ENCODE measurements around the gene UBE2E1. TPM values are rescaled to one million over a fixed set of nuclear protein-coding genes. Genes with fewer than 3 reads are reported as not detected.

The UBE2E1 gene
- total RNA-seq, 1 donor from 2014 or later, result 107 TPM

DNA sequence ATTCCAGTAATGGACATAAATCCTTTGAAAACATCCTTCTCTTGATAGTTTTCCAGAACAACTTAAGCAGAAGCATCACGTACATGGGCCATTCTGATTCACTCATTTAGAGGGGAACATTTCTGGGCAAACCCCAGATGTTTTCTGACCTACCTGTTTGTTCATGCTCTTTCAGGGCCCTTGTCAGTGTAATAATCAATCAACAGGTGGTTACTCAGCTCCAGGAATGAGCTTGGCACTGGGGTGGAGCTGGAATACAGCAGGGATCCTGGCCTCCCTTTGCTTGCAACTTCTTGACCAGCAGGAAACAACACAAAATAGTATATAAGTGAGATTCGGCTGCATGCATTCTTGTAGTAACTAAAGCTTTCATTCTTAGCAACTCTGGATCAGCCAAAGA, 9.2 kb upstream of the UBE2E1 start:
- DNase-seq, result no peak

DNA sequence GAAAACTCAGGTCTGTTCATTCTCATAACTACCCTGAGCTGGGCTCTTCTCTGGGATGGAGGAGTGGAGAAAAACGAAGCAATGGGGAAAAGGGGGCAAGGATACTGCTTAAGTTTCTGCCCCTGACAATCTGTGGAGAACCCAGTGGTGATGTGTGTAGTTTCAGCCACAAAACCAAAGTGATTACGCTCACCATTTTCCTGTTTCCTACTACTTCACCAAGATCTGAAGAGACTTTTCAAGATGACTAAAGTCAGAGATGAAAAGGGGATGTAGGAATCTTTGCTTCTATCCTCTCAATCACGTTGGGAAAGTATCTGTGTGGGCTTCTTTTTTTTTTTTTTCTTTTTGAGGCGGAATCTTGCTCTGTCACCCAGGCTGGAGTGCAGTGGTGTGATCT, 8.3 kb upstream of the UBE2E1 start:
- DNase-seq, result no peak

DNA sequence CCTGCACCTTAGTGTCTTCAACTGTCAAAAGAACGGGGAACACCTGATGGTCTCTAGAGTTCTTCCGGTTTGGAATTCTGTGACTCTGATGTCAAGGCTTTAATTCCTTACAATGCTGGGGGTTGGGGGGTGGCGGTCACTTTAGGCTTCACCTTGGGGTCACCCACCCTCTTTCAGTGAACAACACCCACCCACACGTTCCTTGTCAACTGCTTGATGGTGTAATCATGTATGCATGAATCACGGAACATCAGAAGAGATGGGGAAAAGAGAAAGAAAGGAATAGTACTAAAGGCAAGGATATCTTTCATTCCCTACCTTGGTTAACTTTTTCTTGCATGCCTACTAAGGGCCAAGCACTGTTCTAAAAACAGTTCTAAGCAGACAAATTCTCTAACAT, 7.3 kb upstream of the UBE2E1 start:
- DNase-seq, result no peak

DNA sequence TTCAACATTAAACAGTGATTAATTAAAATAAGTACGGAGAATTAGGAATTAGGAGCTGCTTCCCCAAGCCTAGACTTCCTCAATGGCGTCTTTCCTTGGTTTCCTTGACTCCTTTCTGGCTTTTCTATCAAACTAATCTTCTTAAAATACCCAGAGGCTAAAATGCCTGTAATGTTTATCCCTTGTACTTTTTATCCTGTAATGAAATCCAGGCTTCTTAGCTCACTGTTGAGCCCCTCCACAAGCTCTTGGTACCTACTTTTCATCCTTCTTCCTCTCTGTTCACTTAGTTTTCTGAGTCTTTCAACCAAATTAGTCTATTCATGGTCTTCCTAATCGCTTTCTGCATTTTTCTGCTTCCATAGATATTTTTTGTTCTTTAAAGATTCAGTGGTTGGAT, 6.9 kb upstream of the UBE2E1 start:
- DNase-seq, result no peak

DNA sequence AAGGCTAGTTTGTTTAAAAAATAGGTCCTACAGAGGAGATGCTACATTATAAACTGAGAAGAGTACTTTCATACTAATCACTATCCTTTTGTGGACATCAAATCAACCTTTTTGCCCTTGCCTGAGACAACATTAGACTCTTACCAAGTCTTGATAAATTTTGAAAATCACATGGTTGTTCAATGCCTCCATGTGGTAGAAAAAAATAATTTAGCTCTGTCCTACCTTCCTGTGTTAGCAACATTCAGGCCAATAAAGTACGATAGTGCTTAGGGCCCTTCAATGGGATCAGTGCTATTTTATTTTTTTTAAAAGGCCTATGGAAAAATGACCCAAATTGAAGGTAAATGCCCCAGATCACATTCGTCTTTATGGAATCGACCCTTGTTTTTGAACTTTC, 5.0 kb upstream of the UBE2E1 start:
- no peak for DNase-seq

DNA sequence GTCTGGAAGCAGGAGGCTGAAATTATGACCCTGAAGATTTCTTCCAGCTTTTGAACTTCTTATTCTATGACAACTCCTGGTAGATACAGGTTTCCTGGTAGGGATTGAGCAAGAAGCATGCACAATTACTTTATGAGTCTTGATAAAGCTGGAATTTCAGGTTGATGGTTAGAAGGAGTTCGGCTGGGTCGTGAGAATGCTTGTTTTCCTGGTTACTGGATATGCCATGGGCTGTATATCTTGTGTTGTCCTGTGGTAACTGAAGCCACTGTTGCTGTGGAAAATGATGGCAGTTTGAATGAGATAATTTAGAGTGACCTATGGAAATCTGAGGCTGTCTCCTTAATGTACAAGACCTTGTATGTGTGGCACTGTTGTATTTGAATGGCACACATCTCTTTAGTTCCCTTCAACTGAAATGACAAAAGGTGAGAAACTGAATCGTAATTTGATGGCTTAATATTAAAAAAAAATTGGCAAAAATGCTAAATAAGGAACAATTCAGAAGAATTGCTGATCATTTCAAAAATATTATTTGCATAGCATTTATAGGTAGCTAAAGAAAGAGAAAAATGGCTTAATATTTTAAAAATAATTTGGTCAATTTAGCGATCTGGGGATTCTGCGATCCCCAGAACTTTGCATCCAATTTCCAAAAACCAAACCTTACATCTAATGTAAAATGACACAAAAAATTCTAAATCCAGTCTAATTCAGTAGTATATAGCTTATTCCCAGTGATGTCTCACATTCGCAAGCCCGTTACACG, 1.1 kb upstream of the UBE2E1 start:
- DNase-seq, result no peak

DNA sequence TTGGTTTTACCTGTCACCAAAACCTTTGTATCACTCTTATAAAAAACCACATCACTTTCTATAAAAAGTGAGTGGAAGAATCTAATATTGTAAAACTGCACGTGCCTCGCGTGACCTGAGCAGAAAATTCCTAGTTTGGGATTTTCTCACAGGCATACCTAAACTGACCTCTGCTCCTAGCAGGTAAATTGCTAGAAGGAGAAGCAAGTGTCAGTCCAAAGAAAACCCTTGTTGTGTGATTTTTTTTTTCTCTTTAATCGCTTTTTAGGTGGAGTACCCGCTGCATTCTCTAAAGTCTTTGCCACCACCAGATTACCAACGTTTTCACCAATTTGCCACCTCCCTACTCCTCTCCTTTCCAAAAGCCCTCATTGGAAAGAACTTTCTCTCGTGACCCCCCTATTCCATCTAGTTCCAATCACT, 534 bp upstream of the UBE2E1 start:
- DNase-seq, result no peak

DNA sequence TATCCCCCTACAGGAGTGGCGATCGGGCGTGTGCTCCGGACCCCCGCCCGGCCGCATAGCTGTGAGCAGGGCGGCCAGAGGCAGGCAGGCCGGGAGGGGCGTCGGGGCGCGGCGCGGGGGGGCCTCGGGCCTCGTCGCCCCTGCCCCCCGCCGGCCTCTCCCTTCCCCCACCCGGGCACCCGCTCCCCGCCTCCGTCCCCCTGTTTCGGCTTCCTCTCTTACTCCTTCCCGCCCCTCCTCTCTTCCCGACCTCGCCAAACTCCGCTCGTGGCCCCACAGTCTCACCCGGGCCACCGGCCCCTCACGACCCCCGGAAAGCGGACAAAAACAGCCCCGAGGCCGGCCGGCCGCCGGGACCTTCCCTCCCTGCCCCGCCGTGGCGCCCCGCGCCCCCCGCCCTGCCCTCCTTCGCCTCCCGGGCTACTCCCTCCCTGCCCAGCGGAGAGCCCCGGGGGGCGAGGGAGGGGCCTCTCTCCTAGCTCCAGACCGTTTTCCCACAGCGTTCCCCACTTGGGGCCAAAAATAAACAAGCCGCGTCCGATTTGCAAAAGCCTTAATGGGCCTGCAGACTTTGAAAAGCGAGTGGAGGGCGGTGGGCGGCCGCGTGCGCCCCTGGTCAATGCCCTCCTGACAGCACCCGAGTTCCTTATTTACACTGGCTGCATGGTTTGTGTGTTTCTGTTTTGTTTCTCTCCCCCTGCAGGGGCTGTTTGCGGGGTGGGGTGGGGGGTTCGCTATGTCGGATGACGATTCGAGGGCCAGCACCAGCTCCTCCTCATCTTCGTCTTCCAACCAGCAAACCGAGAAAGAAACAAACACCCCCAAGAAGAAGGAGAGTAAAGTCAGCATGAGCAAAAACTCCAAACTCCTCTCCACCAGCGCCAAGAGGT, 1.0 kb downstream of the UBE2E1 start:
- DNase-seq, result no peak

DNA sequence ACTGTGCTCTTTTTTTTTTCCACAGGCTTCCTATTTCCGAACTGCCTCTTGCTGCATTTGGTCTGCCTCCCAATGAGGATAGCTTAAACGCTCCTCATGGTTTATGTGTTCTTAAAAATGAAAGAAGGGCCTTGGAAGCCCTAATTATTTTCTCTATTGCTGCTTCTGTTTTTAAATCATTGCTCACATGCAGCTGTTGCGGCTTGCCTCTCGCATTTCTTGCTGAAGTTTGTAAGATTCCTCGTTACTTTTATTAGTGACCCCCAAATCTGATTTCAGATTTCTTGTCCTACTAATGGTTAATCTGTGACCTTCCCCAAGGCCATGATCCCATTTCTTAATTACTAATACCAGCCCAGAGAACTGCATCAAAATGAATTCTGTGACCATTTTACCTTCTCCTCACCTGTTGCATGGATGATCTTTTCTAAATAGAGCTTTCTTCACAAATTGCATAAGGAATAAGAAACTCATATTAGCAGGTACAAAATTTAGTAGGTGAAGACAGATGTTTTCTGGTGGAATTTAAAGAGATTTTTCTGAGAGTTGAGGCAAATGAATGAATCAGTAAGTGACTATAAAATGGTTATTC, 1.8 kb downstream of the UBE2E1 start:
- DNase-seq, result no peak

DNA sequence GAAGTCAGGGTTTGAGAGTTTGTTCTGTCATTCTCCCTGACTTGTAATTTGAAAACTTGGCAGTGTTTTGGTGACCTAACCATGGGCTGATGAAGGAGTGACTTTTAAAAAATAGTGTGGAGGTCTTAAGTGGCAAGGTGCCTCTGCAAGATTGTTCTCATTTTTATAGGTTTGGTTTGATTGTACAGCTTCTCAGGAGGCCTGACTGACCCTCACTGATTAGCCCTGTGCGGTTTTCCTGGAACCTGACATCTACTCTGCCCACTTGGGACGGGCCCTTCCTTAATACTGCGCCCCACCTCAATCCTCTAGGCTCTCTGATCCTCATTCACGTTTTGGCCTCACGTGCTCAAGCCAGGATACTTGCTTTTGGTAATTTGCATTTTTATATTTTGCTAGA, 2.8 kb downstream of the UBE2E1 start:
- no peak for DNase-seq

DNA sequence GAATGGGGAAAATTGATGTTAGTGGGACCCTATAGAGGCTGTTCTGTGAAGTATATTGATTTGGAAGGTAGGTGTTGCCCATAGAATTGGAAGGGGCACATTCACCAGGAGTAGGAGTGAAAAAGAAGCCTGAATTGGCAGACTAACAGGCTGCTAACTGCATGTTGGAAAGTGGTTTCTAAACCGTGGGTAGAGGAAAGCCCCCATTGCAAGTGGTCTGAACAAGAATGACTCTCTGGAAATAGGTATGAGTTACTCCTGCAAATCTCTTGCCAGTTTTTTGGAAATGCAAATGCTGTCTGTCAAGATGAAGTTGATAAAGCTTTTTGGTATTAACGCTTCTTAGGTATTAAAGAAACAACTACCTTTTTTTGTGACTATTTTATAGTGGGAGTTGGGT, 3.5 kb downstream of the UBE2E1 start:
- no peak for DNase-seq

DNA sequence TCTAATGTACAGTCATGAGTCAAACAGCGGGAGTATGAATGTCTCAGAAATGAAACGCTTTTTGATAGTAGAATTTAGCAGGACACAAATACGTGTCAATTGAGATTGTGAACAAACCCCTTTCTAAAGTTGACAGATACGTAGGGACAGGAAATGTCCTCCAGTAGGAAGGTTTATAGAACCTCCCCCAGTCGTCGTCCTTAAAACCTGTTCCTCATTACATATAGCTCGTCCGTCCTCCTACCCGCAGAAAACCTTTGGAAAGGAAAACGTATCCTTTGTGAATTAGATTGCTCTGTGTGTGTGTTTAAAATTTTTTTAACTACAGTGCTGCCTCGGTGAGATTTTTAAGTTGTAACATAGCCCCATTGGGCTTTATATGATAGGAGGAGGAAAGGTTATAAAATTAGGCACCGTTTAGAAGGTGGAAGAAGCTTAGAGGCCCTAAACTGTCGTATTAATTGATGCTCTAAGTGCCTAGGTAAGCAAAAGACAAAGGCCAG, 4.1 kb downstream of the UBE2E1 start:
- DNase-seq, result no peak

DNA sequence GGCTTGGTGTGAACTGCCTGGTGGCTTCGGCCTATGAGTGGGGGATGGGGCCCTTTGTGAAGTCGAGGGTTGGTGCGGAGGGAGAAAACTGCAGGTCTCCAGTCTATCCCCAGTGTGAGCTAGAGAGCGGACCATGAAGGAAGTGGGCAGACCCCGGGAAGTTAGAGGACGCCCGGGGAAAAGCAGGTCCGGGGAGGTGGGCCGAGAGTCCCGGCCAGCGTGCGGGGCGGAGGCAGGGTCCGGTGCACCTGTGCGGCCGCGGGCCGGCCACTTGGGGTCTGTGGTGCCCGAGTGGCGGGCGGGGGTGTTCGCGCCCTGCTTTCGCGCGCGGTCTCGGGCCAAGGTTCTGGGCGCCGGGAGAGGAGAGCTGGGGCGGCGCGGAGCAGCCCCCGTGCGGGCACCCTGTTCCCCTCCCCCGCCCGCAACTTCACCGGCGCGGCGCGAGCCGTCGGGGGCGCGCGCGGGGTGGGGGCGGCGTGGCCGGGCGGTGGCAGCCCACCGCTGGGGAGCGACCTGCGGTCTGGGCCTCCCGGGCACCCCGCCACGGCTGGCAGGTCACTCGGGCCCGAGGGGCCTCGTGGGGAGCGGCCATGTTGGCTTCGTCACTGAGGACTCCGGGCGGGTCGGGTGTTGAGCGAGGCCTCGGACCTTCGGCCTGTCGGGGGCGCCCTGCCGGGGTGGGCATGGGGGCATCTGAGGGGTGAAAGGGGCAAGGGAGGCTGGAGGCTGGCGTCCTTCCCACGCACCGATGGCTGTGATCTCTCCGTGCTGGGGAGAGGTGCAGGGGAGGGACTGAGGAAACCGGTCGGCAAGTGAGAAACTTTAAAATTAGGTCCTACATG, 4.8 kb downstream of the UBE2E1 start:
- no peak for DNase-seq

DNA sequence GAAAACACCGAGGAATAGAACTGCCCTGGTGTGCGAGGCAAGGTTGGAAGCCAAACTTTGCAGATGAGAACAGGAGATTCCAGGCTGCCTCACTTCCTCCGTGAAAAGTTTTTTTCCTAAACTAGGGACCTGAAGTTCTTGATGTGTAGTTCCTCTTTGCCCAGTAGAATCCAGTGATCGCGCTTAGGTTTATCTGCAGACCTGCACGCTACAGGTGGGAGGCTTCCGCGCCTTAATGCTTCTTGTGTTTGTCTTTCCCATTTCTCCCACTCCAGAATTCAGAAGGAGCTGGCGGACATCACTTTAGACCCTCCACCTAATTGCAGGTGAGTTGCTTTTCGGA, 5.4 kb downstream of the UBE2E1 start:
- no peak for DNase-seq

DNA sequence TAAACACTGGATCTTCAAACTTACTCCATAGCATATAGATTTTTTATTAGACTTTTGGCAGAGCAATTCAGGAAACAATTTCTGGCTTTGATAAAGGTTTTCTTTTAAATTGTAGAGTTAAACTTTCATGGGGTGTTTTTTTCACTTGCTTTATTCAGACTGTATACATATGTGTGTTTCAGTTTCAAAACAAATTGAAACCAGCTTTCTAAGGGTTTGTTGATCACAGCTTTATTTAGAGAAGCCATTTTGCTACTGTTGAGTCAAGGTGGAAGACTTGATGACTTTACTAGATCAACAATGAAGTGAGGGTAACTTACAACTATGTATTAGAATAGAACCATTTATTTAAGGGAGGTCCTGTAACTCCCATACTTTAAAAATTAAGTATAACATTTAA, 6.2 kb downstream of the UBE2E1 start:
- DNase-seq, result no peak

DNA sequence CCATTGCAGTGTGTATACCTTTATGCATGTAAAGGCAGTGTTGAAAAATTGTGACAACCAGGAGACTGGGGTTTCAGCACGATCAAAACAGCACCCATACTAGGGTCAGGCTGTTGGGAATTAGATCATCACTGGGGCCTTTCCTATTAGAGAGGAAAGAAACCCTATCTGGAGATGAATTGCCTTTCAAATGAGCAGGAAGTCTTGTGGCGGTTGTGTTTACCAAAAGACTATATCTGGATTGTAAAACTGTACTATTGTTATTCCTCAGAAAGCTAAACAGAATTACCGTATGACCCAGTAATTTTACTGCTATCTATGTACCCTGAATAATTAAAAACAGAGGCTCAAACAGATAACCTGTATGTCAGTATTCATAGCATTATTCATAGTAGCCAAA, 10.1 kb downstream of the UBE2E1 start:
- no peak for DNase-seq

DNA sequence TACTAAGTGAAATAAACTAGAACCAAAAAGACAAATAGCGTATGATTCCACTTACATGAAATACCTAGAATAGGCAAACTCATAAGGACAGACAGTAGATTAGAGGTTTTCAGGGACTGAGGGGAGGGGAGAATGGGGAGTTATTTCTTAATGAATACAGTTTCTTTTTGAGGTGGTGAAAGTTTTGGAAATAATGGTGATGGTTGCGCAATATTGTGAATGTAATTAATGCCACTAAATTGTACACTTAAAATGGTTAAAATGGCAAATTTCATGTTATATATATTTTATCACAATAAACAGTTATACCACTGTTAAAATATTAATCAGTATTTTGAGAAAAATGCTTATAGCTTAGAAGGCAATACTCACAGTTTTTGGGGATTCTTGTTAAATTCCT, 11.0 kb downstream of the UBE2E1 start:
- no peak for DNase-seq

DNA sequence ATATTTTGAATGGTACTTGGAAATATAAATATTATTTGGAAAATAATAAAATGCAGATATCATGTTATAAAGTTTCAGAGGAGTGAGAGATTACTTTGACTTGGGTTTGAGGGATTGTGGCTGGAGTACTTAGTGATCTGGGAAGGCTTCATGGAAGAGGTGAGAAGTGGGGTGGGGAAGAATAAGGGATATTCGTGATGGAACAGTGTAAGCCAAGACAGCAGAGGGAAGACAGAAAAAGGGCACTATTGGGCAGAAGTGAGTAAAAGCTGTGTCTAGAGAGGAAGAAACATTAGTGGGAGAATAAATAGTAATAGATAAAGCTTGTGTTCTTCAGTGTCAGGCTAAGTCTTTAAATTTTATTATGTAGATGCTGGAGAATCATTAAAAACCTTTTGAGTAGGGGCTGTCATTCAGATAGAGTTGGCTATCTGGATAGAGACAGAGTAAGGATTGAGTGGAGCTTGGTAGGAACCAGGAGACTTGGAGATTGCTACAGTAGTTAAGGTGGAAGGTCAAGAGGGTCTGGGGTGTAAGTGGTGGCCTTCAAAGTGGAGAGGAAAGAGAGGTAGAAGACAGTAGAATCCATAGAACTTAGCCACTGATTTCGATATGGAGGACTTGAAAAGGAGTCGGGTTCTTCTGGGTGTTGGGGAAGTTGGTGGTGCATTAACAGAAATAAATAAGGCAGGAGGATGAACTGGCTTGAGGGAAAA, 11.9 kb downstream of the UBE2E1 start:
- DNase-seq, result no peak

DNA sequence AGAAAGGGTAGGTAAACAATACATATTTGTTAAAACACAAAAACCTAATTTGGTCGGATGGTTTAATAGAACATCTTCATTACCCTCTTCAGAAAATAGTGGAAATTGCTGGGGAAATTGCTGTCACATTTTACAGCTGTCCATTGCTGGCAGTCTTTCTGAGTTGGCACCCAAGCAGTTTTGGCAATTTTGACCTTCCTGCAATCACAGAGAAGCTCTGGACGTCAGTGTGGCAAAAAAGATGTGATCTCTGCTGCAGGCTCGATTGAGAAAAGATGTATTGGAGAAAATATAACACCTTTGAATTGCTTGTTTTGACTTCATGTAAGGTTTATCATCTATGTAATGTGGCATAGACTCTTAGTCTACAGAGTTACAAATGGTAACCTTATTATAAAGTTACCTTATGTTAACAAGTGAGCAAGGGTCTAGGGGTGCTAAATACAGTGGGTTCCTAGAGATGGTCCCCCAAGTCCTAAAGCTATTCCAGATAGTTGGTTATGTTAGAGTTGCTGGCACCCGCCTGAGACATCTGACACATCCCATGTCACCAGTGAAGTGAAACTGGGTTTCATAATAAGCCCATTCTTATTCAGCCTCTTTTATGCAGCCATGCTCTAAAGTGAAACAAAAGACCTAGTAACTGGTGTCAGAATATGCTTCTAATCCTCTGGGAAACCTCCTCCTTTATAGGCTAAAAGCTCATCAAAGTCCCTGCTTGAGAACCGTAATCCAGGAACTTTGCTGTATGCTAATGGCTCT, 14.0 kb downstream of the UBE2E1 start:
- DNase-seq, result peak; percentile 27

DNA sequence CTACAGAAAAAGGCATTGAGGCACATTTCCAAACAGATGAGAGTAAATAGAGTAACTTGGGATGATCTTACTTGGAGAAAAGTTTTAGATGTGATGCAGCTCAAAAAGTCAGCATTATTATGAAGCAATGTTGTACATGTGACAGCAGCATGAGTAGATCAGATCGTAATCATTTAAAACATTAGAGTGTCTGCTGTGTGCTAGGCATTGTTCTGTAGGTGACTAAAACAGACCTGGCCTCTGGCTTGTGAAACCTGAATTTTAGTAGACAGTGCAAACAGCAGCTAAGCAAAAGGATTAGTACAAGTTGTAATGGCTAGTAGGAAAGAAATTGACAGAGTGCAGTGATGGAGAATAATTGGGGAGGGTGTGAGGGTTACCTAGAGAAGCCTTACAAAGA, 15.1 kb downstream of the UBE2E1 start:
- no peak for DNase-seq

DNA sequence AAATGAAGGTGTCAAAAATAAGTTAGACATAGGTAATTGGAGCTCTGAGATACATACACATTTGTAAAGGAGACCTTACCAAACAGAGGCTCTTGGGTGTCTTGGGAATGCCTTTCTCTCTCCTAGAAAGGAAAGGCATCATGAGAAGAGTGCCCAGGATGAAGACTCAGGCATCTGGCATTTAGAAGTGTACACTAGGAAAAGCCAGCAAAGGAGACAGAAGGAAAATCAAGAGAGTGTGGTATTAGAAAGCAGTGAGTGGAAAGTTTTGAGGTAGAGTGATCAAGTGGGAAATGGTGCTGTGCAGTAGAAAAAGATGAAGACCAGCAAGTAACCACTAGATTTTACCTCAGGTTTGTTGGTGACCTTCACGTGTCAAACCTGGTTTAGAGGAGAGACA, 16.1 kb downstream of the UBE2E1 start:
- no peak for DNase-seq
